Measurements from ENCODE around the gene TMEM263.
"Not testable (repeated sequence)": the region's sequence is repeated elsewhere in the genome, so short reads cannot be mapped to it uniquely, and the experiment has no call there.

Gene TMEM263

GRCh38 chr12:106987846-106988245 is 32.1 kb downstream of the TMEM263 start:
- peak in 1 of 2 experiments; percentile 3 for DNase-seq

- DNase-seq, result no peak
Measured at GRCh38 chr12:106994579-106995220, 39.0 kb downstream of the TMEM263 start.

GRCh38 chr12:106996102-106996501 is 40.4 kb downstream of the TMEM263 start:
- not testable (repeated sequence) for DNase-seq

- DNase-seq, result no peak
Measured at GRCh38 chr12:106997916-106998315, 42.2 kb downstream of the TMEM263 start.

- DNase-seq, result no peak
Measured at GRCh38 chr12:106999446-106999845, 43.7 kb downstream of the TMEM263 start.

- not testable (repeated sequence) for DNase-seq
Measured at GRCh38 chr12:107002665-107003064, 47.0 kb downstream of the TMEM263 start.

- DNase-seq, result no peak
Measured at GRCh38 chr12:107007411-107007810, 51.7 kb downstream of the TMEM263 start.

- no peak for DNase-seq
Measured at GRCh38 chr12:107011519-107011918, 55.8 kb downstream of the TMEM263 start.

- no peak for DNase-seq
Measured at GRCh38 chr12:107012736-107013425, 57.2 kb downstream of the TMEM263 start.

GRCh38 chr12:107014055-107014454 is 58.3 kb downstream of the TMEM263 start:
- peak; percentile 6 to 59 for DNase-seq

GRCh38 chr12:107017042-107017441 is 61.3 kb downstream of the TMEM263 start:
- no peak for DNase-seq

GRCh38 chr12:107019546-107019945 is 63.8 kb downstream of the TMEM263 start:
- no peak for DNase-seq

Measured in NCI-H2081 (cell line).